ENCODE data around the gene TSPAN3.

Gene TSPAN3

DNA sequence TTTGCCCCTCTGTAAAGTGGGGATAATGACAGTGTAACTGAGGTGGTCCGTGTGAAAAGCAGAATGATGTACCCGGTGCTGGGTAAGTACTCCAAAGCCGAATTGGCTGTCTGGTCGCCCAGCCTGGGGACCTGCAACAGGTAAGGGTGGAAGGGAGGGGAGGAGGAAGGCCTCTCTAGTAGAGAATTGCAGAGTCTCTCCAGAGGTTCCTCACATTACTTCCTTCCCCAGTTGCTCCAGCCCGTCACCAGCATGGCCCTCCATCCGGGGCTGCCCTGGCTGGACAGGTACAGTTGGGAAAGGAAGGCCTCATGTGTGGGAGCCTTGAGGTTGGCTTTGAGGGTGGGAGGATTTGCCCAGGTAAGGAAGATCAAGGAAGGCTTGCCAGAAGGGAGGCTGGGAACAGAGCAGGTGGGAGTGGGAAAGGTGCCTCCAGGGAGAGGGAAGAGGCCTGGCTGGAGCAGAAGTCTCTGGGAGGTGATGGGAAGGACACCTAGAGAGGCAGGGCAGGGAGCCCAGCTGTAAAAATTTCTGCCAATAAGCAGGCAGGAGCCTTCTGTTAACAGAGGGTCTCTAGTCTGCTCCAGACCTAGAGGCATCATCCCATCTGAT lies 77.7 kb downstream of the TSPAN3 start:
- TF ChIP-seq, protein P1, sequence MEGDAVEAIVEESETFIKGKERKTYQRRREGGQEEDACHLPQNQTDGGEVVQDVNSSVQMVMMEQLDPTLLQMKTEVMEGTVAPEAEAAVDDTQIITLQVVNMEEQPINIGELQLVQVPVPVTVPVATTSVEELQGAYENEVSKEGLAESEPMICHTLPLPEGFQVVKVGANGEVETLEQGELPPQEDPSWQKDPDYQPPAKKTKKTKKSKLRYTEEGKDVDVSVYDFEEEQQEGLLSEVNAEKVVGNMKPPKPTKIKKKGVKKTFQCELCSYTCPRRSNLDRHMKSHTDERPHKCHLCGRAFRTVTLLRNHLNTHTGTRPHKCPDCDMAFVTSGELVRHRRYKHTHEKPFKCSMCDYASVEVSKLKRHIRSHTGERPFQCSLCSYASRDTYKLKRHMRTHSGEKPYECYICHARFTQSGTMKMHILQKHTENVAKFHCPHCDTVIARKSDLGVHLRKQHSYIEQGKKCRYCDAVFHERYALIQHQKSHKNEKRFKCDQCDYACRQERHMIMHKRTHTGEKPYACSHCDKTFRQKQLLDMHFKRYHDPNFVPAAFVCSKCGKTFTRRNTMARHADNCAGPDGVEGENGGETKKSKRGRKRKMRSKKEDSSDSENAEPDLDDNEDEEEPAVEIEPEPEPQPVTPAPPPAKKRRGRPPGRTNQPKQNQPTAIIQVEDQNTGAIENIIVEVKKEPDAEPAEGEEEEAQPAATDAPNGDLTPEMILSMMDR (IDR thresholded peaks at IDR 0.05; ENCODE audit: low read length, missing control alignments) = no peak
- DNase-seq (ENCODE audit: low read depth) = no peak
- no peak overlapping the region for H3K4me3 ChIP-seq (replicated peaks; ENCODE audit: low read depth, low read length)

GRCh38 chr15:76991741-76992645 lies 78.9 kb downstream of the TSPAN3 start:
- TF ChIP-seq, protein P1 (IDR thresholded peaks at IDR 0.05; ENCODE audit: low read length, missing control alignments) = no peak
- no peak for DNase-seq (ENCODE audit: low read depth)
- H3K4me3 ChIP-seq (replicated peaks; ENCODE audit: low read depth, low read length) = no peak overlapping the region

Data from fibroblast of pulmonary artery (primary cell).